Skeletal muscle satellite cell (primary cell): ENCODE measurements around the gene TRIM29.
"Not testable (repeated sequence)": the region's sequence is repeated elsewhere in the genome, so short reads cannot be mapped to it uniquely, and the experiment has no call there.

Experiments used
- H3K27me3 ChIP-seq: 2 replicates; pipeline ENCODE4 v1.7.0; 2013; ENCODE audit warnings: low read length; ENCODE audit not compliant: control insufficient read depth, insufficient read depth
- H3K36me3 ChIP-seq: 2 replicates; pipeline ENCODE4 v1.7.0; 2013; ENCODE audit warnings: mild to moderate bottlenecking, control low read depth, low read length; ENCODE audit not compliant: insufficient read depth
- H3K4me1 ChIP-seq: 2 replicates; pipeline ENCODE4 v1.7.0; 2013; ENCODE audit warnings: low read length; ENCODE audit not compliant: control insufficient read depth, insufficient read depth
- H3K4me2 ChIP-seq: 2 replicates; pipeline ENCODE4 v1.7.0; 2013; ENCODE audit warnings: mild to moderate bottlenecking, low read length
- H3K4me3 ChIP-seq: 2 replicates; pipeline ENCODE4 v1.7.0; 2013; ENCODE audit warnings: low read length
- H3K9ac ChIP-seq: 2 replicates; pipeline ENCODE4 v1.7.0; 2013; ENCODE audit warnings: mild to moderate bottlenecking, low read depth, low read length, moderate library complexity
- H3K9me3 ChIP-seq: replicated peaks from 2 replicates; pipeline ENCODE4 v1.7.0; 2013; ENCODE audit warnings: mild to moderate bottlenecking, control low read depth, low read length

The TRIM29 gene

DNA sequence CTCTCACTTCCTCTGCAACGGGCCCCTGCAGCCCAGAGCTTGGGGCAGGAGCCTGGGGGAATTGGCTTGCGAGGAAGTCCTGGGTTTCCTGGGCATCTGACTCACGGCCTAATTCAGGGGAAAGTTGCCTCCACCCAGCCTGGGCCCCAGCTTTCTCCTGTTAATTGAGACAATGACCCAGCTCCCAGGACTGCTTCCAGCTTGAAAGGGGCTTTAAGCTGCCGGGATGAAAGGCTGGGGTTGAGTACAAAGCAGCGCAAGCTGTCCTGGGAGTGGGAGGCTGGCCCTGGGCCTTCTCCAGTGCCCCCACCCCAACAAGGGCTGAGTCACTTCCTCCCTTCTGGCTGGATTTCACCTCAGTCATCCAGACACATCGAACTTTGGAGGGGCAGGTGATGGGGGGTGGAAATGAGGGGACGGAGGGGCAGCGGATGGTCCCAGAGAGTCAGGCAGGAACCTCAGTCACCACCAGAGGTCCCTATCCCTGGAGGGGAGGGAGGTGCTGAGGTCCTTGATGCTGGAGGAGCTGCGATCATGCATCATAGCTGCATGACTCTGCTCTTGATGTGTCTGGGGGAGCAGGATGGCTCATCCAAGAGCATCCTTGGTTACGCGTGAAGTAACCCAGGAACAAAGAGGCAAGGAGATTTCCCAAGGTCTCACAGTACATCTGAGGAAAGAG is 42.8 kb upstream of the TRIM29 start:
- H3K9me3 ChIP-seq, result no peaks in the 10 kb centered on the region
- H3K4me1 ChIP-seq, result no peaks in the 10 kb centered on the region
- no peak overlapping the region for H3K4me2 ChIP-seq
- peaks cover 53% of the 10 kb centered on the region for H3K27me3 ChIP-seq
- H3K36me3 ChIP-seq, result no peaks in the 10 kb centered on the region
- H3K9ac ChIP-seq, result no peak overlapping the region
- no peak overlapping the region for H3K4me3 ChIP-seq

DNA sequence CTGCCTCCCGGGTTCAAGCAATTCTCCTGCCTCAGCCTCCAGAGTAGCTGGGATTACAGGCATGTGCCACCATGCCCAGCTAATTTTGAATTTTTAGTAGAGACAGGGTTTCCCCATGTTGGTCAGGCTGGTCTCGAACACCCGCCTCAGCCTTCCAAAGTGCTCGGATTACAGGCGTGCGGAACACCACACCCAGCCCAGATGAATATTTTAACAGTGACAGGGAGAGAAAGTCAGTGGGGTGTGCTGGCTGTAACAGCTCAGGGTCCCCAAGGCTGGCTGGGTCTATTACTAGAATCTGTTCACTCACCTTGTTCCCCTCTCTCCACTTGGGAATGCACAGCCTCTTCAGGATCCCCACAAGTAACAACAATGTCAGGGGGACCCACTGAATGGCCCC is 42.1 kb upstream of the TRIM29 start:
- H3K36me3 ChIP-seq, H3K9ac ChIP-seq, H3K9me3 ChIP-seq, H3K4me3 ChIP-seq, H3K4me1 ChIP-seq, H3K4me2 ChIP-seq: not testable (repeated sequence)
- peaks cover 53% of the 10 kb centered on the region for H3K27me3 ChIP-seq

DNA sequence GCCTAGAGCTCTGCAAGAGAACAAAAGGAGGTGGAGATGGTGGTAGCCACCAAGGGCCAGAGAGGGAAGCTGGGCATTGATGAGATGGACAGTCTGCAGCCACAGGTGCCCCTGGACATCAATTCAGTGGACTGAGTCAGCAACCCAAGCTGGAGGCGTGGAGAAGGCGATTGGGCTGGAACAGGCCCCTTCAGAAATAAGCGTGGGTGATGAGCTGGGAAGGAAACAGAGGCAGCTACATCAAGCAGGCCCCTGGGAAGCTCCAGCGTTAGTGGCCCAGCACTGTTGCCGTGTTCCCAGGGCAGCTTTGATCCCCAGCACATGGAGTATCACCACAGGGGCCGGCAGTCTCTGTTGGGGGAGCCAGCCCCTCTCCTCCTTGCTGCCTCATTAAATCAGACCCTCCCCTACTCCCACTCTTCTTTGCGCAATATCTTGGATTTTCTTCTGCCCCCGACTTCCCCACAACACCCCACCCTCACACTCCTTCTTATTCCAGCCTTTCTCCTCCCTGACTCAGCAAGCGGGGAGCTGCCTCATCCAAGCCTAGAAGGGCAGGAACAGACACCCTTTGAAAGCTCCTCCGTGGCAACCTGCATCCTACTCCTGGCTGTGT is 41.3 kb upstream of the TRIM29 start:
- Histone ChIP-seq H3K9ac (no peak overlapping the region), H3K4me2 (no peak overlapping the region), H3K4me3 (no peak overlapping the region), H3K9me3 (no peaks in the 10 kb centered on the region), H3K27me3 (peaks cover 53% of the 10 kb centered on the region), H3K36me3 (no peaks in the 10 kb centered on the region), H3K4me1 (no peaks in the 10 kb centered on the region)

DNA sequence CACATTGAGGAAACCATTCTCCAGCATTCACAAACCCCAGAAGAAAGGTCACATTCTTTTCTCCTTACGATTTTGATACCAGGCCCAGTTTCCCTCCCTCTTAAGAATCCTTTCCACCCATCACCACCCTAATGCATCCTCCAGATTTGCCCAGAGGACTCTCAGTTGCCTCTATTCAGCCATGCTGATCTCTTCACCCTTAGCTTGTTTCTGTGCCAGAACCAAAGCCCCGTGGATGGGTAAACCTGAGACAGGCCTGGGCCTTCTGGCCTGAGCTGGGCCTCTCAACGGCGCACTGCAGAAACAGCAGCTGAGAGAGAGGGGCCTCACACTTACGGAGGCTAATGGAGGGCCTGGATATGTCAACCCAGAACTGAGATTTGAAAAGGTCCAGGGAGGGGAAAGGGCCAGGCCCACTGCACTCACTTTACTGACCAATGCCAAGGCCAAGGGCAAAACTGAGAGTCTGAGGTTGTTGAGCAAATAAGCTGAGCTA is 40.7 kb upstream of the TRIM29 start:
- no peak overlapping the region for H3K4me3 ChIP-seq
- H3K4me2 ChIP-seq, result no peak overlapping the region
- no peaks in the 10 kb centered on the region for H3K36me3 ChIP-seq
- H3K4me1 ChIP-seq, result no peaks in the 10 kb centered on the region
- no peak overlapping the region for H3K9ac ChIP-seq
- peaks cover 53% of the 10 kb centered on the region for H3K27me3 ChIP-seq
- no peaks in the 10 kb centered on the region for H3K9me3 ChIP-seq

DNA sequence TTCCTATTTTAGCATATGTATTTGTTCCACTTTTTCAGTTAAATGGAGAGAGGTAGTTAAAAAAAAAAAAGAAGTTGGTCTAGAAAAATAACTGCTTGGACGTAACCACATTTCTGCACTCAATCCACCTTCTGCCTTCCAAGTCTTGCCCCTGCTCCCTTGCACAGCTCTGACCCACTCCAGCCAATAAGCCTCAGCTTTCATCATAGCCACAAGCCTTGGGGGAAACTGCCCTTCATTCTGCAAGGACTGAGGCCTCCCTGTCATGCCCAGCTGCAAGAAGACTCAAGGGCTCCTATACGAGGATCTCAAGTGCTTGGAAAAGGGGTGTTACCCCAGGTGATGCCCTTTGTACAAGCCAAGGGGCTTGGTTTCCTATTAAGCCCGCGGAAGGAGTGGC is 37.0 kb upstream of the TRIM29 start:
- Histone ChIP-seq H3K36me3 (no peaks in the 10 kb centered on the region), H3K4me2 (no peak overlapping the region), H3K9me3 (no peaks in the 10 kb centered on the region), H3K4me1 (no peaks in the 10 kb centered on the region), H3K9ac (no peak overlapping the region), H3K4me3 (no peak overlapping the region), H3K27me3 (peaks cover 77% of the 10 kb centered on the region)

DNA sequence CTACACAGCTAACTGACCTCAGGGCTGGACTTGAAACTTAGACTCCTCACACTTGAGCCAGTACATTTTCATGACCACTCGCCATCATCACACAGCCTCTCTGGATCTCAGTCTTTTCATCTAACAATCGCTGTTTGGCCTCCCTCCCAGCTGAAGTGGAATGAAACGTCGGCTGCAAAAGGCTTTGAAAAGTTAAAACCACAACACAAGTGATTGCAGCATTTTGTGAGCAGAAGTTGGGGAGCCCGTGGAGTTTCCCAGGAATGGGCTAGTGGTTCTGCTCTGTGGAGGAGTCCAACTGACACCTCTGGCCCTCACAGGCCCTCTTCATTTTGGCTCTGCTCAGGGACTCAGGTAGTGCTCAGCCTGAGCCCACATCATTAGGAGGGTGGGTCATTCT is 35.9 kb upstream of the TRIM29 start:
- no peak overlapping the region for H3K4me2 ChIP-seq
- H3K9ac ChIP-seq, result no peak overlapping the region
- peaks cover 76% of the 10 kb centered on the region for H3K27me3 ChIP-seq
- H3K4me1 ChIP-seq, result peaks cover 6% of the 10 kb centered on the region
- no peak overlapping the region for H3K4me3 ChIP-seq
- H3K36me3 ChIP-seq, result no peaks in the 10 kb centered on the region
- no peaks in the 10 kb centered on the region for H3K9me3 ChIP-seq

DNA sequence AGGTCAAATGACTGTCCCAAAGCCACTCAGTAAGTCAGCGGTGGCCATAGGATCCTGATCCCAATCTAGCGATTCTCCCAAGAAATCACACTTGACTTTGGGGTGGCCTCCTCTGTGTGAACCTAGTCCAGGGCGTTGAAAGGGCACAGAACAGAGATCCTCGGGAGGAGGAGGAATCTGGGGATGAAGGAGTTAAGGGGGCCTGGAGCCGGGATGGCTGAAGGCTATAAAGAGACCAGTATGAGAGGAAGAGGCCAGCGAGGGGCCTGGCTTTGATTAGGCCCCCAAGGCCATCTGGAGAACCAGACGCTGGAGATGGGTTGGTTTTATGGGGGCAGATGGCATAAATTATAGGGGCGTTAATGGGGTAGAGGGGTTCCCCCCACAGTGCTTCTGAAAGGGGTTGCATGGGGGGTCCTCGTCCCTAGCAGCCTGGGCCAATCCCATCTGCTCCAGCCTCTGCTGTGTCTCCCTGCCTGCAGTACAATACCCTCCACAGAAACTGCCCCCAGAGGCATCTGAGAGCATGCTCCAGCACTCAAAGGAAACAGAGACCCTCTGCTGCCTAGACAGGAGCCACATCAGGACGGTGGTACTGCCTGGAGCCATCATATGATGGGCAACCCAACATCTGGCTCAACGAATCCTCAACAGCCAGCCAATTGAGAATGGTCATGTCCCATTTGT is 35.2 kb upstream of the TRIM29 start:
- no peaks in the 10 kb centered on the region for H3K36me3 ChIP-seq
- H3K4me1 ChIP-seq, result peaks cover 9% of the 10 kb centered on the region
- H3K9me3 ChIP-seq, result no peaks in the 10 kb centered on the region
- H3K4me2 ChIP-seq, result no peak overlapping the region
- no peak overlapping the region for H3K4me3 ChIP-seq
- no peak overlapping the region for H3K9ac ChIP-seq
- H3K27me3 ChIP-seq, result peaks cover 77% of the 10 kb centered on the region

DNA sequence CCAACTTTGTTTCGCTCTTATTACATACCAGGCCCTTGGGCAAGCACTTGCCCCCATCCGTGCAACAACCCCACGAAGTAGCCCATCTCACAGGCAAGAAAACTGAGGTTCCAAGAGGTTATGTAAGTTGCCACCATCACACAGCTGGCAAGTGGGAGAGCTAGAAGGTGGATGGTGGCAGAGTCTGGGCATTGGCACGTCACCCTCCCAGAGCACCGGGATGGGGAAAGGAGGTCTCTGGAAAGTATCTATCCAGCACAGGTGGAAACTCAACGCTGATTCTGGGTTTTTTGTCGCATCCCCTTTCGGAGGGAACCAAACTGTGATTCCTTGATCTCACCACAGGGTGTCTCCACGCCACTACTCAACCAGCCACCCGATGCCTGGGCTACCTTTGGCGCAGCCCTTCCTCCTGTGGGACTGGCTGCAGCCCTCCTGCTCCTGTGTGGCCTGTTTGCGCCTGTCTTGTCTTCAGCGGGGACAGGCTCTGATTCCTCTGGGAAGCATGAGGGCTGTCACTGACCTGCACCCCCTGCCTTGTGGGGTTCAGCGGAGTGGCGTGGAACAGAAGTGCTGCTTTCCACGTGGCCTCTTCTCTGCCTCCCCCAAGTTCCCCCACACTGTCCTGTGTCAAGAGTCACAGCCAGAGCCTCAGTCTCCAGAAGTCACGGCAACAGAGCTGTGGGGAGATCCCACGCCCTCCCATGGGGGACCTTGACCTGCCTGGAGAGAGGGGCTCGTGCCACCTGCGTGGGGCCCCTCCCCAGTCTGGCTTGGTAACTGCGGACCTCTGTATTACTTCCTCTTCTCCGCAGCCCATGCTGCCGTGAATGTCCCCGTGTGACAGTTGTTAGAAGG is 34.4 kb upstream of the TRIM29 start:
- H3K4me3 ChIP-seq, result no peak overlapping the region
- H3K4me1 ChIP-seq, result peaks cover 9% of the 10 kb centered on the region
- peaks cover 86% of the 10 kb centered on the region for H3K27me3 ChIP-seq
- H3K9me3 ChIP-seq, result no peaks in the 10 kb centered on the region
- no peak overlapping the region for H3K9ac ChIP-seq
- H3K36me3 ChIP-seq, result no peaks in the 10 kb centered on the region
- H3K4me2 ChIP-seq, result no peak overlapping the region

DNA sequence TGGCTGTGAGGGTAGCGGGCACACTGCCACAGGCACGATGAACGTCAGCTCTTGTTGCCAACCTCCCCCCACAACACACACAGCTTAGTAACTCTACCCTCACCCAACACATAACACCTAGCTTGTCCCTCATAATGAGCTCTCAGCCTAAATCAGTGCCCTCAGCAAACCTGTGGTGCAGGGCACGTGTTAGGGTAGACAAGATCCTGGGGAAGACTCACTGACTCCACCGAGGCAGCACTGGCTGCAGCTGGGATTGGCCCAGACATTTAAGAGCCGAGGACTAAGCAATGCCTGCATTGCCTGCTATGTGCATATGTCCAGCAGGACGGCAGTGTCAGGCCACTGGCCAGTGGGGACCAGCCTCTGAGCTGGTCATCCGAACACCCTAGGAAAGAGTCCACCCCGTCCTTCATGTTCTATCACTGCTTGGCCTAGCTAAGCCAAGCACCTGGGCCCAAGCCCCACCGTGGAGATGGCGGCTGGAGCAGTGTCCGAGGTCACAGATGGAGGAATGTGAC is 32.9 kb upstream of the TRIM29 start:
- Histone ChIP-seq H3K9me3 (no peaks in the 10 kb centered on the region), H3K36me3 (no peaks in the 10 kb centered on the region), H3K9ac (no peak overlapping the region), H3K4me3 (no peak overlapping the region), H3K4me2 (no peak overlapping the region), H3K27me3 (peaks cover 85% of the 10 kb centered on the region), H3K4me1 (peaks cover 9% of the 10 kb centered on the region)

DNA sequence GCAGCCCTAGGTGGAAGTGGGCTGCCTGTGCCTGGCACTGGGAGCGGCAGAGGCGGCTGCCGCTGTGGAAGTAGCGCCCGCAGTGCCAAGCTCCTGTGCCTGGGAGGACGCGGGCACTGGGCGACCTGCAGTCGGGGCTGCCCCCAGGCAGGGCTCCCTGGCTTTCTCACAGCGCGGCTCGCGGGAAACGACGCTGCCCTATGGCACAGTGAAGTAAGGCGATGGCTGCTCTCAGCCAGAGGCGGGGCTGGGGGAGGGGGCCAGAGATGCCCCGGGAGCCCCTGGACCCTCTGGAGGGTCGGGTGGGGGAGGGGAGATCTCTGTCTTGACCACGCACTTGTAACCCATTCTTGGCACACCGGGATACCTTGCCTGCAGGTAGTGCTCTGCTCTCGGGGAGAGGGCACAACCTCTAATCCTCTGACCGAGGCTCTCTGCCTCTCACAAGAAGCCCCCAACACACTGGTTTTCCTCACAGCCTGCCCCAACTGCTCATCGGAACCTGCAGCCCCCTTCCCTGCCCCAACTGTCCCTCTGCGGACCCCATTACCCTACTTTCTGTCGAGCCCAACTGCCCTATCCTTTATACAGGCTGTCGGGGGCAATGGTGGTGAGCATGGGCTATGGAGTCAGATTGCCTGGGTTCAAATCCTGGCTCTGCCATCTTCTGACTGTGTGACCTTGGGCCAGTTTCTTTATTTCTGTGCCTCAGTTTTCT is 32.2 kb upstream of the TRIM29 start:
- Histone ChIP-seq H3K27me3 (peaks cover 80% of the 10 kb centered on the region), H3K9ac (no peak overlapping the region)

More for the DNA sequence above, 32.2 kb upstream of the TRIM29 start:
- H3K4me3 ChIP-seq, result no peak overlapping the region
- H3K4me1 ChIP-seq, result peaks cover 9% of the 10 kb centered on the region
- H3K4me2 ChIP-seq, result no peak overlapping the region
- no peaks in the 10 kb centered on the region for H3K36me3 ChIP-seq
- H3K9me3 ChIP-seq, result no peaks in the 10 kb centered on the region
